ENCODE results near the gene OTOS.

OTOS gene

GRCh38 chr2:240136013-240136670 lies 4.3 kb downstream of the OTOS start, which contains the start of gene COPS9:
Gene COPS9, minus strand, starts transcription at chr2:240136305. Its CDS starts 21 bp downstream, at chr2:240136284.
- DNase-seq (ENCODE audit: low spot score), result peak; percentile 90

- DNase-seq (ENCODE audit: low spot score), result no peak
Observed at GRCh38 chr2:240135706-240136012, 4.8 kb downstream of the OTOS start.

GRCh38 chr2:240134956-240135520 lies 5.4 kb downstream of the OTOS start:
- no peak for DNase-seq (ENCODE audit: low spot score)

- no peak for DNase-seq (ENCODE audit: low spot score)
Observed at GRCh38 chr2:240134466-240134865, 6.0 kb downstream of the OTOS start.

GRCh38 chr2:240133401-240133800 lies 7.1 kb downstream of the OTOS start:
- no peak for DNase-seq (ENCODE audit: low spot score)

GRCh38 chr2:240132651-240132980 lies 7.8 kb downstream of the OTOS start:
- no peak for DNase-seq (ENCODE audit: low spot score)

GRCh38 chr2:240131941-240132650 lies 8.4 kb downstream of the OTOS start:
- no peak for DNase-seq (ENCODE audit: low spot score)

- DNase-seq (ENCODE audit: low spot score), result no peak
Observed at GRCh38 chr2:240131296-240131695, 9.2 kb downstream of the OTOS start.

GRCh38 chr2:240130393-240131195 lies 9.9 kb downstream of the OTOS start:
- no peak for DNase-seq (ENCODE audit: low spot score)

- DNase-seq (ENCODE audit: low spot score), result no peak
Observed at GRCh38 chr2:240129731-240130392, 10.6 kb downstream of the OTOS start.

GRCh38 chr2:240129311-240129710 lies 11.1 kb downstream of the OTOS start:
- no peak for DNase-seq (ENCODE audit: low spot score)

- DNase-seq (ENCODE audit: low spot score), result no peak
Observed at GRCh38 chr2:240128608-240129145, 11.8 kb downstream of the OTOS start.

GRCh38 chr2:240127911-240128607 lies 12.4 kb downstream of the OTOS start:
- DNase-seq (ENCODE audit: low spot score), result no peak

- DNase-seq (ENCODE audit: low spot score), result no peak
Observed at GRCh38 chr2:240127191-240127750, 13.2 kb downstream of the OTOS start.

GRCh38 chr2:240126731-240127130 lies 13.7 kb downstream of the OTOS start:
- DNase-seq (ENCODE audit: low spot score), result no peak

- no peak for DNase-seq (ENCODE audit: low spot score)
Observed at GRCh38 chr2:240125742-240126141, 14.7 kb downstream of the OTOS start.

GRCh38 chr2:240124651-240125030 lies 15.8 kb downstream of the OTOS start:
- no peak for DNase-seq (ENCODE audit: low spot score)

- no peak for DNase-seq (ENCODE audit: low spot score)
Observed at GRCh38 chr2:240123821-240124650, 16.4 kb downstream of the OTOS start.

GRCh38 chr2:240121675-240122074 lies 18.8 kb downstream of the OTOS start:
- no peak for DNase-seq (ENCODE audit: low spot score)

GRCh38 chr2:240121190-240121589 lies 19.3 kb downstream of the OTOS start:
- no peak for DNase-seq (ENCODE audit: low spot score)
